Breast epithelium (tissue), 3 donors: ENCODE measurements around the gene ATAD3B.
"Not testable (repeated sequence)": the region's sequence is repeated elsewhere in the genome, so short reads cannot be mapped to it uniquely, and the experiment has no call there.

Experiments
- CTCF ChIP-seq, 3 donors: fragments of 450-650 bp; IDR thresholded peaks; one replicate each; pipeline ENCODE4 v1.5.1; 2016 to 2017; ENCODE audit warnings: antibody characterized with exemption in 3 of 3, mild to moderate bottlenecking in 3 of 3, moderate library complexity in 3 of 3
- POLR2A ChIP-seq: fragments of 450-650 bp; IDR thresholded peaks from one replicate; pipeline ENCODE4 v1.6.1; 2016; ENCODE audit warnings: antibody characterized with exemption, mild to moderate bottlenecking, moderate library complexity

- peak; percentile 74 to 88 (median 75) for TF ChIP-seq CTCF (IDR thresholded peaks at IDR 0.05)
- not testable (repeated sequence) for TF ChIP-seq POLR2A
These were observed 33.3 kb downstream of the ATAD3B start for GRCh38 chr1:1504777-1505365.
